T-helper 1 cell treated with Interleukin-12 subunit alpha and Interleukin-12 subunit beta and Interleukin-4 antibody, amounts not matched to agents 30 μg/mL and 1 μg/mL, for 36 hours (primary cell): Measurements from ENCODE around the gene CDK2AP2.
A peak's percentile ranks its signal among the peaks of the same experiment; 100 is the strongest.

Experiments used
- H3K27ac Mint-ChIP-seq: one replicate; pipeline ENCODE4 v1.8.0; 2021; ENCODE audit warnings: mild to moderate bottlenecking, mixed read lengths
- H3K27me3 Mint-ChIP-seq: one replicate; pipeline ENCODE4 v1.8.0; 2021; ENCODE audit warnings: low read depth, mixed read lengths
- H3K36me3 Mint-ChIP-seq: one replicate; pipeline ENCODE4 v1.8.0; 2021; ENCODE audit warnings: low read depth, mixed read lengths
- H3K4me1 Mint-ChIP-seq: one replicate; pipeline ENCODE4 v1.8.0; 2021; ENCODE audit warnings: low read depth, mixed read lengths
- H3K4me3 Mint-ChIP-seq: one replicate; pipeline ENCODE4 v1.8.0; 2021; ENCODE audit warnings: mild to moderate bottlenecking, moderate library complexity, mixed read lengths
- H3K9me3 Mint-ChIP-seq: one replicate; pipeline ENCODE4 v1.8.0; 2021; ENCODE audit warnings: mixed read lengths

Gene CDK2AP2

DNA sequence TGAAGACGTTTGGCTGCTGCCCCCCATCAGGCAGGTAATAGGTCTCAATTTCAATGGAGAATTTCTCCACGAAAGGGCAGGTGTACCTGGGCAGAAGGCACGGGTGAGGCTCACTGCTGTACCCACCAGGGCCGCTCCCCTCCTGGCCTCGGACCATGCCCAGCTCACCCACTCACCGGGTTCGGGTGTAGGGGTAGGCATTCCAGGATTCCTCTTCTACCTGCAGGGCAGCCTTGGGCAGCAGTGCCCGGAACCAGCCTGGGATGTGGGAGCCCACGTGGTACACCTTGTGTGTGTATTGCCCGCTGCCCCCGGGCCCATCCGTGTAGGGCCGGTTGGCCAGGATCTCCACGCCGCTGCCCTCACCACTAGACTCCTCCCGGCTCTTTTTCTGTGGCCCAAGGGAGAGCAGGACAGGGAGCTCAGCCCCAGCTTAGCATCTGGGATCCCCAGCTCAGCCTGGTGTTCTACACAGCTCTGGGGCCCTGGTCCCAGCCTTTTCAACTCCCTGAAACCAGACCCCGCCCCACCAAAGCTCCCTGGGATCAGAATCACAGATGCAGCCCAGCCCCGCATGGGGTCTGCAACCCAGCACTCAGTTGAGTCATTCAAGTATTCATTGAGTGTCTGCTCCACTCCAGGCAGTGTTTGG, 5.5 kb downstream of the CDK2AP2 start:
- no peaks in the 10 kb centered on the region for H3K27me3 Mint-ChIP-seq
- no peaks in the 10 kb centered on the region for H3K9me3 Mint-ChIP-seq
- peak overlapping the region; percentile 69 for H3K4me3 Mint-ChIP-seq
- peak overlapping the region; percentile 1 for H3K27ac Mint-ChIP-seq
- peaks cover 29% of the 10 kb centered on the region for H3K36me3 Mint-ChIP-seq
- H3K4me1 Mint-ChIP-seq: peaks cover 36% of the 10 kb centered on the region

DNA sequence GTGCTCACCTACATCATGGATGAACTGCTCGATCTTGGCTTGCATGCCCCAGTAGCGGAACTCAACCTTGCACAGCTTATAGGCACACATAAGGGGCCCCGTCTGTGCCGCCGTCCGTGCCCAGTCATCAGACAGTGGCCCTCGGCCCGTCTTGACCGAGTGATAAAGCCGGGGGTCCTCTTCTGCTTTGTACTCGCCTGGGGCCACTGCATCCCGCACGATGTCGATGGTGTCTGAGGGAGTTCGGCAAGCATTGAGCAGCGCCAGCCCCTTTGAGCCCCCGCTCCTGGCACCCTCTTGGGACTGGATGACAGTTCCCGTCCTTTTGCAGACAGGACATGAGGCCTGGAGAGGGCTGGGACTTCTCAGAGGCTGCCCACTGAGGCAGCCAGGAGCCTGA, 6.1 kb downstream of the CDK2AP2 start:
- H3K36me3 Mint-ChIP-seq: peaks cover 25% of the 10 kb centered on the region
- no peak overlapping the region for H3K27ac Mint-ChIP-seq

DNA sequence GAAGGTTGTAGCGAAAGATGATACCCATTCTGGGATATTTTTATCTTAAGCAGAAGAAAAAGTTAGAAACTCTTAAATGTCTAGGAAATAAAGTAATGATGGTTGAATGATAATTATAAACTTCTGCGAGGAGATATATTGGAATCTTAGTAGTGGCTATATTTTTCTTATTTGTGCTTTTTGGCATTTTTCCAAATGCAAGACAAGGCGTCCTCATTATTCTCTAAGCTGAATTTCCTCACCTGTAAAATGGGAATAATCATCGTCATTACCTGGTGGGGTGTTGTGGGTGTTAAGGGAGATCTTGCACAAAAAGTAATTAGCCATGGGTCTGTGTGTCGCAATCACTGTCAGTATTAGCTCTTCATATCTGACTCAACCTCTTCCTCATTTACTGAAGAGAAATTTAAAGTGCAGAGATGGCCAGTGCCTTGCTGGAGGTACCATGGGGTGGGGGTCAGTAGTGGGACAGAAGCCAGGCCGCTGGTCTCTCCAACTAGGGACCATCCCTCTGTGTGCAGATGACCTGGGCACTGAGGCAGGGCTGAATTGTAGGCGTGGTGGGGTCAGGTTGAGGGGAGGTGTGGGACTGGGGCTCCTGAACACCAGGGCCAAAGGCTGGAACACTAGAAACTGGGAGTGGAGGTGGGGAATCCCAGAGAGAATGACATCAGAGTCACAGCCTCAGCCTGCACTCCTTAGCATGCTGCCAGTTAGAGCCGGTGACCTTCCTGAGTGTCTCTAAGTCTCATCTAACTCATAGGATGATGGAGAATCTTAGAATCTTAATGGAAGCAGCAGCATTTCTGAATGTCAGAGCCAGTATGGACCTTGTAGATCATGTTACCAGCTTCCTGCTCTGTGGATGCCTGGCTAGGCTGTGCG, 6.9 kb downstream of the CDK2AP2 start:
- Mint-ChIP-seq H3K27me3 (no peaks in the 10 kb centered on the region), H3K27ac (no peak overlapping the region), H3K9me3 (no peaks in the 10 kb centered on the region), H3K36me3 (peaks cover 24% of the 10 kb centered on the region), H3K4me1 (peaks cover 23% of the 10 kb centered on the region), H3K4me3 (no peak overlapping the region)

More for the DNA sequence above, 6.1 kb downstream of the CDK2AP2 start:
- Mint-ChIP-seq H3K27me3 (no peaks in the 10 kb centered on the region), H3K4me1 (peaks cover 31% of the 10 kb centered on the region), H3K9me3 (no peaks in the 10 kb centered on the region), H3K4me3 (no peak overlapping the region)

GRCh38 chr11:67500484-67500821, 7.5 kb downstream of the CDK2AP2 start:
- Mint-ChIP-seq H3K9me3 (no peaks in the 10 kb centered on the region), H3K27ac (no peak overlapping the region), H3K27me3 (no peaks in the 10 kb centered on the region), H3K4me3 (no peak overlapping the region), H3K36me3 (peaks cover 27% of the 10 kb centered on the region), H3K4me1 (peaks cover 17% of the 10 kb centered on the region)

DNA sequence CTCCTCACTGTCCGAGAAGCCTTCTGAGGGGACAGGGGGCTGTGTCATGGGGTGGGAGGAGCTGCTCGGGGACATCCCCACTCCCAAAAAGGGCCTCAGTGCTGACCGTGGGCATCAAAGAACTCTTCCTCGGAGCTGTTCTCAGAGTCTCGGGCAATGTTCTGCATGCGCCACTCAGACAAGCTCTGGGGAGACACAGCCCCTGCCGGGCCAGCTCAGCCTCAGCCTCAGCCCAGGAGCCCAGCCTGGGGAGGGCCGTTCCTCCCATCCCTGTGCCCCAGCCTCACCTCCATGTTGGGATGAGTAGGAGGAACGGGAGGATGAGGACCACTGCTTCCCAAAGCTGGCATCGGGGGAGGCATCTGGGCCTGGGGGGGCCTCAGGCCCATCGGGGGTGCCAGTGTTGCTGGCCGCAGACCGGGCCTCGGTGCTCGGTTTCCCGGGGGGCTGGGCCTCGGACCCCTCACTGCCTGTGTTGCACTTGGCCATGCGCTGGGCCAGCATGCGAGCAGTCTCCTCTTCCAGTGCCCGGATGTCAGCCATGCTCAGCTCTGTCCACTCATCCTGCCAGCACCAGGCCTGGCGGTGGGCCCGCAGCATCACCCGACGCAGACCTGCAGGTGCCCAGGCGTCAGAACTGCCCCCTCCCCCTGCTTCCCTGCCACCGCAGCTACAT, 8.0 kb downstream of the CDK2AP2 start:
- Mint-ChIP-seq H3K9me3 (no peaks in the 10 kb centered on the region), H3K4me3 (no peak overlapping the region), H3K27ac (no peak overlapping the region), H3K36me3 (peaks cover 26% of the 10 kb centered on the region), H3K27me3 (no peaks in the 10 kb centered on the region), H3K4me1 (peaks cover 16% of the 10 kb centered on the region)

DNA sequence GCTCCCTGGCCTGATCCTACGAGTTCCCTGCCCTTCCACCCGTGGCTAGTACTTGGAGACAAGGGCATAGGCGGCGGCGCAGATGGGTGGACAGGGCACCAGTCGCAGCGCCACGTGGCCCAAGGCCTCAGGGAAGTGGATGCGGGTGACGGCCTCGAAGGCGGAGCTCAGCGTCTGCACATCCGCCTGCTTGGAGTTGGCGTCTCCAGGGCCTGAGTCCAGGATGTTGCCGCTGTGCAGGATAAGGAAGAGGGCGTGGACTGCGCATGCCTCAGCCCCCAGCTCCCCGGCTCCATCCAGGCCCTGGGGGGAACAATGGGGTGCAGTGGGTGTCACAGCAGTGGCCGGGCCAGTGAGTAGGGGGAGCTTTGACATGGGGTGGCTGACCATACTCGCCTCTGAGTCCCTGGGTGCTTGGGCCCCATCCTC, 9.4 kb downstream of the CDK2AP2 start:
- H3K27me3 Mint-ChIP-seq: no peaks in the 10 kb centered on the region
- H3K27ac Mint-ChIP-seq: no peak overlapping the region
- peaks cover 26% of the 10 kb centered on the region for H3K36me3 Mint-ChIP-seq
- no peaks in the 10 kb centered on the region for H3K9me3 Mint-ChIP-seq
- peaks cover 16% of the 10 kb centered on the region for H3K4me1 Mint-ChIP-seq
- no peak overlapping the region for H3K4me3 Mint-ChIP-seq

DNA sequence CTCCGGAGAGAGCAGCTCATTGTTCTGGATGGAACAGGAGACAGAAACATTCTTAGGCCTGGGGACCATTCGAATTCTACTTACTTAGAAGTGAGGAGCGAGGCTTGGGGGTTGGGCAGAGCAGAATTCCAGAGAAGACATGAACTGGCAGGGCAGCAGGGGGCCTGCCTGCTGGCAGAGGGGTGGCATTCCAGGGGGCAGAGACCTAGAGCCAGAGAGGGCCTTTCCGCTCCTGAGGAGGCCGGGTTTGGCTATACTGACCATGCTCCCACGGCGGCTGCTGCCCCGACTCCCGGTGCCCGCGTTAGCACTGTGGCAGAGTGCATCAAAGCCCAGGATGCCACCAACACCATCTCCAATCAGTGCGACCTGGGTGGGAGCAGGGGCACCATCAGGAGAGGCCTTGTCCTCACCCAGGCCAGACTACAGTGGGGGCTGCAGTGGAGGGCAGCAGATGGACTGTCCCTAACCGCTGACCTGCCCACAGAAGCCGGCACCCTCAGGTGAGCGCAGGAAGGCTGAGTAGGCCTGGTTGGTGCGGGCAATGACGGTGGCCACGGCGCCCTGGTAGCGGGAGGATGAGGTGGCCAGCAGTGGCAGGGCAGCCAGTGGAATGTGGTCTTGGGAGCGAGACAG, 10.2 kb downstream of the CDK2AP2 start:
- H3K4me1 Mint-ChIP-seq: peaks cover 14% of the 10 kb centered on the region
- no peak overlapping the region for H3K4me3 Mint-ChIP-seq
- no peaks in the 10 kb centered on the region for H3K9me3 Mint-ChIP-seq
- H3K36me3 Mint-ChIP-seq: peaks cover 25% of the 10 kb centered on the region
- H3K27ac Mint-ChIP-seq: no peak overlapping the region
- no peaks in the 10 kb centered on the region for H3K27me3 Mint-ChIP-seq

GRCh38 chr11:67496113-67496512, 11.8 kb downstream of the CDK2AP2 start:
- Mint-ChIP-seq H3K4me3 (no peak overlapping the region), H3K9me3 (no peaks in the 10 kb centered on the region), H3K4me1 (peaks cover 7% of the 10 kb centered on the region), H3K27ac (no peak overlapping the region), H3K36me3 (peaks cover 20% of the 10 kb centered on the region), H3K27me3 (no peaks in the 10 kb centered on the region)

GRCh38 chr11:67495234-67496005, 12.5 kb downstream of the CDK2AP2 start:
- H3K4me1 Mint-ChIP-seq: no peaks in the 10 kb centered on the region
- H3K9me3 Mint-ChIP-seq: no peaks in the 10 kb centered on the region
- H3K27me3 Mint-ChIP-seq: no peaks in the 10 kb centered on the region
- H3K4me3 Mint-ChIP-seq: no peak overlapping the region
- H3K36me3 Mint-ChIP-seq: peaks cover 13% of the 10 kb centered on the region
- no peak overlapping the region for H3K27ac Mint-ChIP-seq

DNA sequence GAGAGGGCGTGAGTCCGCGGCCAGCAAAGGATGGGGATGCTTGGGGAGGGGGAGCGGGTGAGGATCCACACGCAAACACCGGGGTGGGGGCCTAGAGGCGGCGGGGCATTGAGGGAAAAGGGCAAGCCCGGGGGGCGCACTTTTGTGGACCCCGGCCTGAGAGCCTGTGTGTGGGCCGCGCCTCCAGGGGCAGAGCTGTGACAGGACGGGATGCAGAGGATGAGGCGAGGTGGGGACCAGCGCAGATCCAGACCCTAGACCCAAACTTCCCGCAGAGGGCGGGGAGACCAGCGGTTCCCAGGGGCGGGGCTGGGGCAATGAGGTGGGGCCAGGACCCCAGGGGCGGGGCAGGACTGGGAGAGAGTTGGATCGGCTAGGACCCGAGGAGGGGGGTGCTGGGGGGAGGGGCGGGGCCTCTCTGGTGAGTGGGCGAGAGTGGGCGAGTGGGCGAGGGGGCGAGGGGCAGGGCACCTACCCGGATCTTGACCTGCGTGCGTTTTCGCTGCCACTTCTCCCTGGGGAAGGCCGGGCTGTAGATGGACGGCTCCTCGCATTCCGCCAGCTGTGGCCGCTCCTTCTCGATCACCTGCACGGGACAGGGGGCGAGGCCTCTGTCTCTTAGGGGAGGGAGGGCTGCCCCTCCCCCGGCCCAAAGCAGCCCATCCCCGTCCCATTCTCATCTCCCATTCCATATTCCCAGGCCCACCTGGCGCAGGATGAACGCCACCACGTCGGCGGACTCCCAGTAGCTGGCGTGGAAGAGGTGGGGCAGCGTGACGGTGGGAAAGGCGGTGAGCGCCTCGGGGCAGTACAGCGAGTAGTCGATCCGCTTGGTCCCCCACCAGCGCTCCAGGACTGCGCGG, 13.4 kb downstream of the CDK2AP2 start:
- H3K27ac Mint-ChIP-seq: no peak overlapping the region
- no peaks in the 10 kb centered on the region for H3K9me3 Mint-ChIP-seq
- H3K27me3 Mint-ChIP-seq: no peaks in the 10 kb centered on the region
- peaks cover 3% of the 10 kb centered on the region for H3K4me1 Mint-ChIP-seq
- peaks cover 15% of the 10 kb centered on the region for H3K36me3 Mint-ChIP-seq
- no peak overlapping the region for H3K4me3 Mint-ChIP-seq

DNA sequence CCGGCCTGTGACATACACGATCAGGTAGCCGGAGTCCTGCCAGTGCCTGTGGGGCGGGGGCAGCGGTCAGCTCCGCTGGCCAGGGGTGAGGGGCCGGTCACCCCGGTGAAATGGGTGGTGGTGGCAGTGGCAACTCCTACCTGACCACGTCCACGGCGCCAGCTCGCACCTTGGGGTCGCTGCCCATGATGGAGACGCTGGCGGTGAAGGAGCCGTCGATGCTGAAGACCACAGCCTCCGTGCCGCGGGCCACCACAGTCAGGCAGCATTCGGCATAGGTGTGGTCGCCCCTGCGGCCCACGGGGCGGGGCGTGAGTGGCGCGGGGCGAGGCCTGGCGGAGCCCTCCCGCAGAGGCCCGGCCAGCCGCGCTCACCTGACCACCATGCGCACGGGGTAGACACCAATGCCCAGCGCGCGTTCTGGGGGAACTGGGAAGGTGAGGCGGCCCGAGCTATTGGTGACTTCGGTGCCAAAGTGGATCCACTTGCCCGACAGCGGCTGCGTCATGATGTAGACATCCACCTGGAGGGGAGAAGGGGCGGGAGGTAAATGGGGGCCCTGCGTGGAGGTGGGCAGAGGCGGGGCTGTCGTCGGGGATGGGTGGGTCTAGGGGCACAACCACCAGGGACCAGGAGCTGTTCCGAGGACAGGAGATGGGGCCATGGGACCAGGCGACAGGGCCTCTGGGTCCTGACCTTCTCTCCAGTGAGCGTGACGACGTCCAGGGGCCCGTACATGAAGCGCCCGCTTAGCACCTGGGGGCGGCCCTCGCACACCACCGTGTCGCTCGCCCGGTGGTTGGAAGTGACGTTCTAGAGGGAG, 14.2 kb downstream of the CDK2AP2 start:
- Mint-ChIP-seq H3K4me1 (peaks cover 5% of the 10 kb centered on the region), H3K36me3 (peaks cover 11% of the 10 kb centered on the region), H3K4me3 (no peak overlapping the region)

GRCh38 chr11:67492801-67493547, 15.0 kb downstream of the CDK2AP2 start:
- Mint-ChIP-seq H3K4me3 (no peak overlapping the region), H3K27ac (no peak overlapping the region), H3K9me3 (no peaks in the 10 kb centered on the region), H3K4me1 (peaks cover 13% of the 10 kb centered on the region), H3K27me3 (no peaks in the 10 kb centered on the region), H3K36me3 (peaks cover 13% of the 10 kb centered on the region)

More for the DNA sequence above, 14.2 kb downstream of the CDK2AP2 start:
- no peaks in the 10 kb centered on the region for H3K27me3 Mint-ChIP-seq
- H3K27ac Mint-ChIP-seq: no peak overlapping the region
- no peaks in the 10 kb centered on the region for H3K9me3 Mint-ChIP-seq
